Sigmoid colon (tissue), 4 donors: Measurements from ENCODE around the gene TPM4.
"Not testable (repeated sequence)": the region's sequence is repeated elsewhere in the genome, so short reads cannot be mapped to it uniquely, and the experiment has no call there.

Experiments used
- POLR2AphosphoS5 ChIP-seq, 4 donors: sonication (generic); formaldehyde crosslinking; IDR thresholded peaks; one replicate each; pipeline ENCODE4 v1.6.1; 2017; ENCODE audit warnings: antibody characterized with exemption in 4 of 4
- TF ChIP-seq, protein P1 (sequence below), 4 experiments: fragments of 450-650 bp in 3 of 4; fragments of 200-600 bp in 1 of 4; IDR thresholded peaks; one replicate each; pipeline ENCODE4 v1.5.1; 2016 to 2019; ENCODE audit warnings: antibody characterized with exemption in 4 of 4, mild to moderate bottlenecking in 3 of 4, moderate library complexity in 2 of 4

DNA sequence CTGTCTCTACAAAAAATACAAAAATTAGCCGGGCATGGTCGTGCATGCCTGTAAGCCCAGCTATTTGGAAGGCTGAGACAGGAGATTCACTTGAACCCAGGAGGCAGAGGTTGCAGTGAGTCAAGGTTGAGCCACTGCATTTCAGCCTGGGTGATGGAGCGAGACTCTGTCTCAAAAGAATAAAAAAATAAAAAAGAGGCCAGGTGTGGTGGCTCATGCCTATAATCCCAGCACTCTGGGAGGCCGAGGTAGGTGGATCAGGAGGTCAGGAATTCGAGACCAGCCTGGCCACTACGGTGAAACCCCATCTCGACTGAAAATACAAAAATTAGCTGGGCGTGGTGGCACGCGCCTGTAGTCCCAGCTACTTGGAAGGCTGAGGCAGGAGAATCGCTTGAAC is 11.1 kb downstream of the TPM4 start:
- TF ChIP-seq, protein P1, sequence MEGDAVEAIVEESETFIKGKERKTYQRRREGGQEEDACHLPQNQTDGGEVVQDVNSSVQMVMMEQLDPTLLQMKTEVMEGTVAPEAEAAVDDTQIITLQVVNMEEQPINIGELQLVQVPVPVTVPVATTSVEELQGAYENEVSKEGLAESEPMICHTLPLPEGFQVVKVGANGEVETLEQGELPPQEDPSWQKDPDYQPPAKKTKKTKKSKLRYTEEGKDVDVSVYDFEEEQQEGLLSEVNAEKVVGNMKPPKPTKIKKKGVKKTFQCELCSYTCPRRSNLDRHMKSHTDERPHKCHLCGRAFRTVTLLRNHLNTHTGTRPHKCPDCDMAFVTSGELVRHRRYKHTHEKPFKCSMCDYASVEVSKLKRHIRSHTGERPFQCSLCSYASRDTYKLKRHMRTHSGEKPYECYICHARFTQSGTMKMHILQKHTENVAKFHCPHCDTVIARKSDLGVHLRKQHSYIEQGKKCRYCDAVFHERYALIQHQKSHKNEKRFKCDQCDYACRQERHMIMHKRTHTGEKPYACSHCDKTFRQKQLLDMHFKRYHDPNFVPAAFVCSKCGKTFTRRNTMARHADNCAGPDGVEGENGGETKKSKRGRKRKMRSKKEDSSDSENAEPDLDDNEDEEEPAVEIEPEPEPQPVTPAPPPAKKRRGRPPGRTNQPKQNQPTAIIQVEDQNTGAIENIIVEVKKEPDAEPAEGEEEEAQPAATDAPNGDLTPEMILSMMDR (IDR thresholded peaks at IDR 0.05) = not testable (repeated sequence)
- TF ChIP-seq POLR2AphosphoS5 (IDR thresholded peaks at IDR 0.05) = peak in 2 of 4 donors; percentile 6 to 25
